Mucosa of descending colon (tissue), 3 donors: Measurements from ENCODE around the gene IFT88. TPM values are rescaled to one million over a fixed set of nuclear protein-coding genes. Genes with fewer than 3 reads are reported as not detected.
A peak's percentile ranks its signal among the peaks of the same experiment; 100 is the strongest.

Experiments
- ATAC-seq: fragments of 200-7000 bp; cut with Tn5 transposase; one replicate; pipeline ENCODE4 v1.9.1; 2020; ENCODE audit warnings: mild to moderate bottlenecking, moderate library complexity
- DNase-seq, 3 donors: peaks; one replicate each; pipeline ENCODE4 v3.0.0-alpha.2; 2020
- H3K36me3 ChIP-seq: fragments of 200-600 bp; one replicate; pipeline ENCODE4 v1.8.0; 2021; ENCODE audit warnings: low read depth, mild to moderate bottlenecking
- H3K4me1 ChIP-seq: fragments of 200-600 bp; one replicate; pipeline ENCODE4 v1.8.0; 2021; ENCODE audit warnings: low read depth, mild to moderate bottlenecking
- H3K4me3 ChIP-seq: fragments of 200-600 bp; one replicate; pipeline ENCODE4 v1.8.0; 2021; ENCODE audit warnings: mild to moderate bottlenecking
- H3K9me3 ChIP-seq: fragments of 200-600 bp; one replicate; pipeline ENCODE4 v1.8.0; 2021; ENCODE audit warnings: mild to moderate bottlenecking
- intact Hi-C, 2 donors: fragments of 100-400 bp; cut with DNase I in 1 of 2; cut with micrococcal nuclease in 1 of 2; formaldehyde crosslinking; loops; one replicate each; pipeline versions ENCODE4 v1.11.0 to v1.11.1; 2022; cut with DNase I, micrococcal nuclease
- total RNA-seq, 3 donors: library from RNA; stranded (reverse); fragmentation: NEBNext Ultra II Directional in 2 of 3; extraction: Animal tissue kit (Norgen Biotek cat#: 25700) in 2 of 3; gene quantifications; one replicate each; pipeline versions ENCODE4 v1.2.1 to v1.2.4, GENCODE V29; 2021 to 2023
- TF ChIP-seq, protein P1 (sequence below): fragments of 200-600 bp; IDR thresholded peaks from one replicate; pipeline ENCODE4 v1.8.0; 2022; ENCODE audit warnings: antibody characterized with exemption, mild to moderate bottlenecking
- donor health status: DM: no; HTN: no; CAD: no; lungs with moderate emphysema.
- donor health status: DM: no; HTN: no; CAD: no.
- donor health status: DM: no; HTN: yes; CAD: no.

IFT88 gene
- total RNA-seq, 3 donors from 2014 or later: 17.2 to 23.4 (median 19.7) TPM

DNA sequence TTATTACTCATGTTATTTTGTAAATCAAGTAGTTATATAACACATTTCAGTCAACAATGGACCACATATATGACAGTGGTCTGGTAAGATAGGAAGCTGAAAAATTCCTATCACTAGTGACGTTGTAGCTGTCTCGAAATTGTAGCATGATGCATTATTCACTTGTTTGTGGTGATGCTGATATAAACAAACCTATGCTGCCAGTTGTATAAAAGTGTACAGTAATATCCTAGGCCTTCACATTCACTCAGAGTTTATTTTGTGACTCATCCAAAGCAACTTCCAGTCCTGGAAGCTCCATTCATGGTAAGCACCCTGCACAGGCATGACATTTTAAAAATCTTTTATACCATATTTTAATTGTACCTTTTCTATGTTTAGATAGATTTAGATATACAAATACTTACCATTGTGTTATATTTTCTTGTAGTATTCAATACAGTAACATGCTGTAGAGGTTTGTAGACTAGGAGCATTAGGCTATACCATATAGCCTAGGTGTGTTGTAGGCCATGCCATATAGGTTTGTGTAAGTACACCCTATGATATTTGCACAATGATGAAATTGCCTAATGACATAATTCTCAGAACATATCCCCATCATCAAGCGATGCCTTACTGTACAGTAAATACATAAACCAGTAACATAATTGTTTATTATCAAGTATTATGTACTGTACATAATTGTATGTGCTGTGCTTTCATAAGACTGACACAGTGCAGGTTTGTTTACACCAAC lies 49.3 kb downstream of the IFT88 start:
- ATAC-seq: peak; percentile 37
- no peaks in the 10 kb centered on the region for H3K9me3 ChIP-seq
- TF ChIP-seq, protein P1, sequence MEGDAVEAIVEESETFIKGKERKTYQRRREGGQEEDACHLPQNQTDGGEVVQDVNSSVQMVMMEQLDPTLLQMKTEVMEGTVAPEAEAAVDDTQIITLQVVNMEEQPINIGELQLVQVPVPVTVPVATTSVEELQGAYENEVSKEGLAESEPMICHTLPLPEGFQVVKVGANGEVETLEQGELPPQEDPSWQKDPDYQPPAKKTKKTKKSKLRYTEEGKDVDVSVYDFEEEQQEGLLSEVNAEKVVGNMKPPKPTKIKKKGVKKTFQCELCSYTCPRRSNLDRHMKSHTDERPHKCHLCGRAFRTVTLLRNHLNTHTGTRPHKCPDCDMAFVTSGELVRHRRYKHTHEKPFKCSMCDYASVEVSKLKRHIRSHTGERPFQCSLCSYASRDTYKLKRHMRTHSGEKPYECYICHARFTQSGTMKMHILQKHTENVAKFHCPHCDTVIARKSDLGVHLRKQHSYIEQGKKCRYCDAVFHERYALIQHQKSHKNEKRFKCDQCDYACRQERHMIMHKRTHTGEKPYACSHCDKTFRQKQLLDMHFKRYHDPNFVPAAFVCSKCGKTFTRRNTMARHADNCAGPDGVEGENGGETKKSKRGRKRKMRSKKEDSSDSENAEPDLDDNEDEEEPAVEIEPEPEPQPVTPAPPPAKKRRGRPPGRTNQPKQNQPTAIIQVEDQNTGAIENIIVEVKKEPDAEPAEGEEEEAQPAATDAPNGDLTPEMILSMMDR: no peak
- no peaks in the 10 kb centered on the region for H3K4me1 ChIP-seq
- no peaks in the 10 kb centered on the region for H3K36me3 ChIP-seq
- DNase-seq: no peak
- no peak overlapping the region for H3K4me3 ChIP-seq
- intact Hi-C loops: no loop called here

DNA sequence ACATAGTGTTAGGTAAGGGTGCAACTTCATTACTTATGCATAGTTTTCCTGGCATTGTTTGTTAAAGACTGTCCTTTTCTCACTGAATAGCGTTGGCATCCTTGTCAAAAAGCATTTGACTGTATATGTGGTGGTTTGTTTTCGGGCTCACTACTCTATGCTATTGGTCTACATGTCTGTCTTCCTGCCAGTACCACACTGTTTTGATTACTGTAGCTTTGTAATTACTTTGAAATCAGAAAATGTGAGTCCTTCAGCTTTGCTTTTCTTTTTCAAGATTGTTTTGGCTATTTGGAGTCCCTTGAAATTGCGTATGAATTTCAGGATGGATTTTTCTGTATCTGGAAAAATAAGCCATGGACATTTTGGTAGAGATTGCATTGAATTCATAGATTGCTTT lies 56.0 kb downstream of the IFT88 start:
- Histone ChIP-seq H3K36me3 (no peaks in the 10 kb centered on the region), H3K4me1 (no peaks in the 10 kb centered on the region), H3K9me3 (peaks cover 6% of the 10 kb centered on the region), H3K4me3 (no peak overlapping the region)
- TF ChIP-seq, protein P1: no peak
- DNase-seq (no peak), ATAC-seq (no peak)
- intact Hi-C loops: no loop called here

DNA sequence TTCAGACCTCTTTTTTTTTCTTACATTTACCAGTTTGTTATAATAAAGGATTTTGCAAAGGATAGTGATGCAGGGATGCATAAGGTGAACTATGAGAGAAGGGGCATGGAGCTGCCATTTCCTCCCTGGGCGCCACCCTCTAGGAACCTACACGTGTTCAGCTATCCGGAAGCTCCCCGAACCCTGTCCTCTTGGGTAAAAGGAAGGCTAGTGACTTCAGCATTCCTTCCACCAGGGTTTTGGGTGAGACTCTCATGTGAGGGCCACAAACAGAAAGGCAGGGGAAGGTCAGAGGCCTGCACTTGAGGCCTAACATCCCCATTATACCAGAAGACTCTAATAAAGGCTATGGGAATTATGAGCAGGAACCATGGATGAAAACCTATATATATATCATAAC lies 57.3 kb downstream of the IFT88 start:
- intact Hi-C loops: no loop called here
- ATAC-seq (no peak), DNase-seq (no peak)
- H3K9me3 ChIP-seq: peaks cover 6% of the 10 kb centered on the region
- no peak overlapping the region for H3K4me3 ChIP-seq
- H3K4me1 ChIP-seq: peaks cover 5% of the 10 kb centered on the region
- H3K36me3 ChIP-seq: no peaks in the 10 kb centered on the region
- TF ChIP-seq, protein P1: no peak

DNA sequence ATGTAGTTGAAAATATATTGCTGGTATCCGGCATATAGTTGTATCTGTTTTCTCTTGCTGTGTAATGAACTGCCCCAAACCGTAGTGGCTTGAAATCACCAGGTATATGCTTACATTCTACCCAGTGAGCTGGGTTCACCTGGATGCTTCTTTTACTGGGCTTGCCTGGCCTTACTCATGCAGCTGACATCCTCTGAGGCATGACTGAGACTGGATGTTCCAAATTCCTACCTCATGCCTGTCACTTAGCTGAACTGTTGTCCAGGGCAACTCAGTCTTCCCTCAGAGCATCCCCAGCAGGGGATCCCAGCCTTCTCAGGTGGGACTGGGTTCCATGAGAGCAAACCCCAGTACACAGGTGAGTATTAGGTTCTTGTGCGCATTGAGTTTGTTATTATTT lies 66.8 kb downstream of the IFT88 start:
- no peak for DNase-seq

DNA sequence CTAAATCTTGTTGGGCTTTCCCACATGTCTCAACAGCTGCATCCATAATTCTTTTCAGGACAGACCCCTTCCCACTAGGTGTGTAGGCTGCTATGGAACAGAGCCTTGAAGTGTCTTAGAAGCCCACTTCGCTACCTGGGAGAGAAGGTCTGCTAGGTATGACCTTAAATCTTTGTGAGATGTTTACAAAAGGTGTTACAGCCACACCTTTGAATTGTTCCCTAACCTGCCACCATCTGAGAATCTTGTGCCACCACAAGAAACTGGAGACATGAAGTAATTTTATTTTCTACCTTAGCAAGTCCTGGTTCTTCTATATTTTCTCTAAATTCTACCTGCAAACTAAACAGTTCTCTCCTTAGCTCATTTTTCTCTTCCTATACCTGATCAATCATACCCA lies 69.1 kb downstream of the IFT88 start:
- DNase-seq (no peak), ATAC-seq (peak; percentile 55)
- intact Hi-C loops: no loop called here
- Histone ChIP-seq H3K4me1 (no peaks in the 10 kb centered on the region), H3K4me3 (no peak overlapping the region), H3K36me3 (no peaks in the 10 kb centered on the region), H3K9me3 (no peaks in the 10 kb centered on the region)
- TF ChIP-seq, protein P1: no peak

More for the DNA sequence above, 66.8 kb downstream of the IFT88 start:
- Histone ChIP-seq H3K4me3 (no peak overlapping the region), H3K4me1 (peaks cover 4% of the 10 kb centered on the region), H3K36me3 (no peaks in the 10 kb centered on the region), H3K9me3 (no peaks in the 10 kb centered on the region)
- ATAC-seq: no peak
- intact Hi-C loops: no loop called here
- TF ChIP-seq, protein P1: no peak
